G401.6 (cell line): ENCODE results near the gene C4orf51.
"Not testable (repeated sequence)": the region's sequence is repeated elsewhere in the genome, so short reads cannot be mapped to it uniquely, and the experiment has no call there.

ENCODE experiments used
- FAIRE-seq: peaks from 2 replicates; lab custom pipeline; 2012; peaks lifted over from hg19 to GRCh38; lab: Jason Lieb, UNC

C4orf51 gene

DNA sequence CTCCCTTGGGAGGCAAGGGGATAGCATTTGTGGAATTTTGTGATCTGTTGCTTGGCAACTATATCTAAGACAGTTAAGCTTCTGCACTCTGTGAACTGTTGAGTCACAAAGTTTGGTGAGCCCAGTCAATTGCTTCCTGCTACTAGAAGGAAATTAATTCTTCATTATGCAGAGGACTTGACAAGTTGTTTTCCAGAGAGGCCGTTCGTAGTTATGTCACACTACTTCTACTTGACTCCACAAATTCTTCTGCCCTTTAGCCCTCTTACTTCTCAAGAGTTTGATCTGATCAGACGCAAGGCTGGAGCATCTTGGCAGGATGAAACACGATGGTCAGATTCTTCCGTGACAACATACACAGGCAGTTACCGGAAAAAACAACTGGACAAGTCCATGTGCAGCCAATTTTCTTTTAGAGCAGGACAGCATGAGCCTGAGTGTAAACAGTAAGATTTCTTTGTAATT is at the start of gene C4orf51:
TSS of gene C4orf51 (plus strand) at position 156 of the 465 bp plus-strand sequence. CDS start at position 214, 58 bp downstream.
- FAIRE-seq = no peak

DNA sequence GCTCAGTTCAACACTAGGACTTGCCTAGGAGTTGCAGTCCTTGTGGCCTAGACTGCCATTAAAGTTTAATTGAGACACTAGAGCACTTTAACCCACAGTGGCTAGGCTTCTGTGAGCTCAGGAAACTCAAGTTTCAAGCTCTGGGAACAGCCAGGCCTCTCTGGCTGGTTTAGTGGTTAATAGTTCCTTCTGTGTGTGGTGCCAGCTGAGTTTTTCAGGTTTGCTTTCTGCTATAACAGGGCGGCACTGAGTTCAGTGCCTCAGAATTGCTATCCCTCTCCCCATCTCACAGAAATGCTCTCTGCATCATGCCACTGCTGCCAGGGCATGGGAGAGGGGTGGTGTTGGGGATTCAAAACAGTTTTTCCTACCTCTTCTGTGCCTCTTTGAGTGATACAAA is 44.8 kb upstream of the C4orf51 start:
- no peak for FAIRE-seq

DNA sequence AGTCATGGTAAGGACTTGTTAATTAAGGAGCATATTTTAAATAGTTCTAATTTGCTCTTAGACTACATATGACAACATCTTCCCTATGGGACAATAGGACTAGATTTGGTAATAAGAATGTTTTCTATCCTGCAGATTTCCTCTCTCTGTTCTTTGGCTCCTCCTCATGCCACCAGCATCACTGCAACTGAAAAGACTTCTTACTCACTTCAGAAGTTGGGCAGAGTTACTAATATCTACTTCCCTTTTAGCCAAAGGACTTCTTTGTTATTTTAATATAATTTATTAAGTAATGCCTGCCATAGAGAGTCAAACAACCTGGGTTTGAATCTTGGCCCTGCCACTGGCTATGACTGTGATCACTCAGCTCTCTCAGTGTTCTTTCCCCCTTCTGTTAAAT is 44.3 kb upstream of the C4orf51 start:
- no peak for FAIRE-seq

DNA sequence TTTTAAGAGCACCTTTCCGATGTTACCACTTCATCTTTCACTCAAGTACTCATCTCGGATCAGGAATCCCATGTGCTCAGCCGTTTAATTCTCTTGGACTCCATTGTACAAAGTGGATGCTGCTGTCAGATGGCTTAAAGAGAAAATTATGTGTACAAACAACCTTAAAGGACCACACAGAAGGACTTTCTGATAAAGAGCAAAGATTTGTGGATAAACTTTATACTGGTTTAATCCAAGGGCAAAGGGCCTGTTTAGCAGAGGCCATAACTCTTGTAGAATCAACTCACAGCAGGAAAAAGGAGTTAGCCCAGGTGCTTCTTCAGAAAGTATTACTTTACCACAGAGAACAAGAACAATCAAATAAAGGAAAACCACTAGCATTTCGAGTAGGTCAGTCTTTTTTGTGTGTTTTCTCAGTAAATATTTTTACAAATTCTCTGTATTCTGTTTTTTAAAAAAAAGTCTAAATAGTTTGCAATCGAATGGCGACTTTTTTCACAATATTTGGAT is 40.7 kb upstream of the C4orf51 start:
- no peak for FAIRE-seq

DNA sequence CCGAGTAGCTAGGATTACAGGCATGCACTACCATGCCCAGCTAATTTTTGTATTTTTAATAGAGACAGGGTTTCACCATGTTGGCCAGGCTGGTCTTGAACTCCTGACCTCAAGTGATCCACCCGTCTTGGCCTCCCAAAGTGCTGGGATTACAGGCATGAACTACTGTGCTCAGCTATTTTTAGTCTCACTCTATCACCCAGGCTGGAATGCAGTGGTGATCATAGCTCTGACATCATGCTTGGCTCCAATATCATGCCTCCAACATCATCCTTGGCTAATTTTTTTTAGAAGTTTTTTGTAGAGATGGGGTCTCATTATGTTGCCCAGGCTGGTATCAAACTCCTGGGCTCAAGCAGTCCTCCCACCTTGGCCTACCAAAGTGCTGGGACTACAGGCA is 39.7 kb upstream of the C4orf51 start:
- not testable (repeated sequence) for FAIRE-seq

DNA sequence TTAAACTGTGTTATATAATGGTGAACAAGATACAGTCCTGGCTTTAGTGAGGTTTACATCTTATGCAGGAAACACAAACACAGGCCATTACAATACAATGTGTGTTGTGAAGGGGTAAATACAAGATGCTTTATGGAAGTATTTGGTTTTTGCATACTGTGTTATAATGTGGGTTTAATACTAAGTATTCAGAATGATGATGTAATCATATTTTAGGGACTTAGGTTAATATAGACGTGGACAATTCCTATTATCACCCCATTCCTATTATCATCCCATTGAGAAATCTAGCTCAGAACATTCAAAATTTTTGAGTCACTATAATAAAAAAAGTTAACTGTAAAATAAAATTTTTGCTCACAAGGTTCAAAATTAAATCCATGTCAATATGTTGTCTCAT is 36.7 kb upstream of the C4orf51 start:
- FAIRE-seq = no peak

DNA sequence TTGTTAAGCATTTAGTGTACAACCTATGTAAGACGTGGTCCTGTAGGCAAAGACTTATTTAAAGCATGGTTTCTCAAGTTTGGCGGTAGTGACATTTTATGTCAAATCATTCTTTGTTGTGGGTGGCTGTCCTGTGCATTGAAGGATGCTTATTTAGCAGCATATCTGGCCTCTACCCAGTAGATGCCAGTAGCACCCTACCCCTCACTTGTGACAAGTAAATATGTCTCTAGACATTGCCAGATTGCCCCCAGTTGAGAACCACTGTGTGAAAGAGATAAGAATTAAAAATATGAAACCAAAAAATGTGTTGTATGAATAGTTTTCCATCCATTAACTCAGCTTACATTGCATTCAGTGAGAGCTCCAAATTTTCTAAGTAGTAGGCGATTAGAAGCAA is 35.2 kb upstream of the C4orf51 start:
- no peak for FAIRE-seq

DNA sequence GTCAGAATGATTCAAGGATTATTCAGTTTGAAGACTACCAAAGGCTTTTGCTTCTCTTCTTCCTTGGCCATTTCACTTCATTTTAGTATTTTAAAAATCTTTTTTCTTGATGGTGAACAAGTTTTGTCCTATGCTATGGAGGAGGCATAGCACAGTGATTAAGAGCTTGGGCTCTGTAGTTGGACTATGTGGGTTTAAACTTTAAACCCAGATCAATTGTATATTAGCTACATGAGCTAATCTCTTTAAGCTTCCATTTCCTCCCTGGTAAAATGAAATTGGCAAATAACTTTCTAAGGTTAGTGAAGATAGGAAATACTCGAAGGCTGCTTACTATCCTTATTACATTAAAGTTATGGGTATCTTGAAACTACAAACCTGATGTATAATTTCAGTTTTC is 23.8 kb upstream of the C4orf51 start:
- no peak for FAIRE-seq

DNA sequence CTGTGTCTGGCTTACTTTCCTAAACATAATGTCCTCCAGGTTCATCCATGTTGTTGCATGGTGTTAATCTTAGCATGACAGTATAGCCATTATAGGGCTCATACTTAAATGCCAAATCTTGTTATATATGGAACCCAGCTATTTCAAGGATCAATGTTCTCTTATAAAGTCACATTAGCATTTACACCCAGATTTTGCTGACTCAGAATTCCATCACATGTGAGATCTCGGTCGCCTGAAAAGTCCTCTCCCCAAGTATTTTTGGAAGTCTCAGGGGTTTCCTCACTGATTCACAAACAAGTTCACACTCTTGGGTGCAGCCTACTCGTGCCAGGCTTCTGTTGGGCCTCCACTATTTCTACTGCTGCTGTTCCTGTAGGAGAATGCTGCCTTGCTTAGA is 19.9 kb upstream of the C4orf51 start:
- no peak for FAIRE-seq

DNA sequence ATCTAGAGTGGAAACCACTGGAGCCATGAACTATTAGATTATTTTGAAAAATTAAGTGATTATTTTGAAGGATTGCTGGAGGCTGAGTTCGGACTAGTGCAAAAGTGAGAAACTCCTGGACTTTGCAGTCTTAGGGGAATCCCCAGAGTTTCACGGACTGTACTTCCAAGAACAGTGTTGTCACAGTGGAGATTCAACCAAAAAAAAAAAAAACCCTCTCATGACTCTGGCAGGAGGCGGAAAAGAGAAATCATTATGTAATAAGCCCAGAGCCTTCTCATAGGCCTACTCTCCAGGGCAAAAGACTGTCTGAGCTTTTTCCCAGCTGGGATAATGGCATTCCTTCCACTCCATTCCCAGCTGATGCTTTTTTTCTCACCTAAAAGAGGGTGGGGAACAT is 16.8 kb upstream of the C4orf51 start:
- no peak for FAIRE-seq

DNA sequence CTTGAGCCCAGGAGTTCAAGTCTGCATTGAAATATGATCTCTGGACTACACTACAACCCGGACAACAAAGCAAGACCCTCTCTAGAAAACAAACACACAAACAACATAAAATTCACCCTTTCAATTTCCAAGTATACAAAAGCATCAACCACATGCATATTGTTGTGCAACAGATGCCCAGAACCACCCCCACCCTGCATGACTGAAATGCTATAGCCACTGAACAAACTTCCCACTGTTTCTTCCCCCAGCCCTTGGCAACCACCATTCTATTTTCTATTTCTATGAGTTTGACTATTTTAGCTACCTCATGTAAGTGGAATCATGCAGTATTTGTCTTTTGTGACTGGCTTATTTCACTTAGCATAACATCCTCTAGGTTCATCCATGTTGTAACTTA is 14.2 kb upstream of the C4orf51 start:
- FAIRE-seq = no peak

DNA sequence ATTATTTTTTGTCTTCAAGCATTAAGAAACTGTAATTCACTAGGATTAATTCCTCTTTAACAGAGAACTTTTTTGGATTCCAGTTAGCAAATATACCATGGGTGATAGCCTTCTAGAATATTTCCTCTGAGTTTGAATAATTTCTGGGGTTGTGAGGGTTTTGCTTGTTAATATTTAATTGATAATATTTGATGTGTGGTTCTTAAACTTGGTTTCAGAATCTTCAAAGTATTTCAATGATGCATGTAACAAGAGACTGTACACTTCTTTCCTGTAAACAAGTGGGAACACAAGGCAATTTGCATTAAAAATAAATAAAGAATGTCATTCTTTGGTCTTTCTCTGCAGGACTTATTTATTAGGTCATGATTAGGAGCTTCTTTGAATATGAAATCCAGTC is 9.5 kb upstream of the C4orf51 start:
- no peak for FAIRE-seq

DNA sequence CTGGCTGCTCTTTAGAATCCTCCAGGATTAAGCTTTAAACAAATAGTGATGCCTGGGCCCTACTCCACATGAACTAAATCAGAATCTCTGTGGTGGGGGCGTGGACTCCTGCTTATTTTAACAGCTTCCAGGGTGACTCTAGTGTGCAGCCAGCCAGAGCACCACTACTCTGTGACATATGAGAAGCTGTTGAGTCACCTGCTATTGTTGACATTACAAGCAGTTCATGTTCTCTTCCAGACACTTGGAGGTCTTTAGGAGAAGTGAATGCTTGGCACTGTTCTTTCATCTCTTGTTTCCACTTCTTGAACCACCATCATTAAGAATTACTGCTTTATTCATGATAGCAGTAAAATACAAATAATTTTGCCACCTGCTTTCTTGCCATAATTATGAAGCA is 426 bp upstream of the C4orf51 start:
- no peak for FAIRE-seq

DNA sequence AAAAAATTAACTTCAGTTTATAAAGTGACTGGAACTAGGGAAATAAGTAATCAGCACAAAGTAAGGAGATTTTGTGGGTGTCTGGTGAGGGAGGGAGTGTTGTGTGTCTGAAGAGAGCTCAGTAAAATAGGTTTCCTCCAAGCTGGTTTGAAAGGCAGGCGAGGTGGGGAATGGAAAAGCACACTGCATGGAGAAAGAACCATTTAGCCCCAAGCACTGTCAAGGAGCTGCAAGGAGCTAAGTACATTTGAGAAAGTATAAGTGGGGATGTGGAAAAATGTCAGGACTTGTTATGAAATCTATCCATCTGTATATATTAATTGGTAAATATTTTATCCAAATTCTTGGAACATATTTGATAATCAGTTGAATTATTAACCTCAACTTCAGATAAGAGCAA is 956 bp downstream of the C4orf51 start:
- no peak for FAIRE-seq

DNA sequence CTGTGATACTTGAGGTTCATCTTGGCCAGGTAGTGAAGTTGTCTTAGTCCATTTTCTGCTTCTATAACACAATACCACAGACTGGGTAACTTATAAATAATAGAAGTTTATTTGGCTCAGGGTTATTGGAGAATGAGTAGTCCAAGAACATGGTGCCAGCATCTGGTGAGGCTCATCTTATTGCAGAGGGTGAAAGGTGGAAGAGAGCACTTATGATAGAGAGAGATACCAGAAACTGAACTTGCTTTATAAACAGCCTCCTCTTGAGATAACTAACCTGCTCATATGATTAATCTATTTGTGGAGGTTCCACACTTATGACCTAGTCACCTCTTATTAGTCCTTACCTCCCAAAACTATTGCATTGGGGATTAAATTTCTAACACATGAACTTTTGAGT is 1.6 kb downstream of the C4orf51 start:
- FAIRE-seq = no peak

DNA sequence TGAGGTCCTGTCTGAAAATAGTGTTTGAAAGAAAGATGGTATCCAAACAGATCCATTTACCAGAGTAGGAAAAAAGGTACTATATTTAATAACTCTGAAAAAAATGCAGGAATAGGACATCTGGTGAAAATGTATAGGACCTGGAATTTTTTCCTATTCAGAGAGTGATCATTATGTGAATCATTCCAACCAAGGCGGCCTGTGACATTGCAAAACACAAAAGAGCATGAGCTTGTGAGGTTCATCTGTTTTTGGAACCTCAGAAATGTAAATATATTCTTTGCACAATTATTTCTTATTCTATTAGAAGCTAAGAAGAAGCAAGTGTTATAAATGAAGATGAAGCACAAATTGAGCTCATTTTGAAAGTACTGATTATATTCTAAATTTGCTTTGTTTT is 2.0 kb downstream of the C4orf51 start:
- no peak for FAIRE-seq

DNA sequence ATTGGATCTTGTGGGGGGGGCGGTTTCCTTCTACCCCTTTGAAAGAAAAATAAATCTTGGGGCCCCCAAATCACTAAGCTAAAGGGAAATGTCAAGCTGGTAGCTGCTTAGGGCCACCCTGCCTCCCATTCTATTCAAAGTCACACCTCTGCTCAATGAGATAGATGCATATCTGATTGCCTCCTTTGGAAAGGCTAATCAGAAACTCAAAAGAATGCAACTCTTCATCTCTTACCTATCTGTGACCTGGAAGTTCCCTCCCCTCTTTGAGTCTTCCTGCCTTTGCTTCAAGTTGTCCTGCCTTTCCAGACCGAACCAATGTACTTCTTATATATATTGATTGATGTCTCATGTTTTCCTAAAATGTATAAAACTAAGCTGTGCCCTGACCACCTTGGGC is 7.0 kb downstream of the C4orf51 start:
- no peak for FAIRE-seq

DNA sequence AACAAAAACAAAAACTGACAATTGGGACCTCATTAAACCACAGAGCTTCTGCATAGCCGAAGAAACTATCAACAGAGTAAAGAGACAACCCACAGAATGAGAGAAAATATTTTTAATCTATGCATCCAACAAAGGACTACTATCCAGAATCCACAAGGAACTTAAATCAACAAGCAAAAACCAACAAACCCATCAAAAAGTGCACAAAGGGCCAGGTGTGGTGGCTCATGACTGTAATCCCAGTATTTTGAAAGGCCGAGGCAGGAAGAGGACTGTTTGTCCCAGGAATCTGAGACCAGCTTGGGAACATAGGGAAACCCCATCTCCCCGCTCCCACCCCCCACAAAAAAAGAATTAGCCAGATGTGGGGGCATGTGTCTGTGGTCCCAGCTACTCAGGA is 10.7 kb downstream of the C4orf51 start:
- no peak for FAIRE-seq

DNA sequence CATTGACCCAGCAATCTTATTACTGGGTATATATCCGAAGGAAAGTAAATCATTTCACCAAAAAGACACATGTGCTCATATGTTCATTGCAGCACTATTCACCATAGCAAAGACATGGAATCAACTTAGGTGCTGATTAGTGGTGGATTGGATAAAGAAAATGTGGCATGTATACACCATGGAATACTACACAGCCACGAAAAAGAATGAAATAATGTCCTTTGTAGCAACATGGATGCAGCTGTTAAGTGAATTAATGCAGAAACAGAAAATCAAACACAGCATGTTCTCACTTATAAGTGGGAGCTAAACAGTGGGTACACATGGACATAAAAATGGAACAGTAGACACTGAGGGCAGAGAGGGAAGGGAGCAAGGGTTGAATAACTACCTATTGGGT is 11.5 kb downstream of the C4orf51 start:
- FAIRE-seq = not testable (repeated sequence)

DNA sequence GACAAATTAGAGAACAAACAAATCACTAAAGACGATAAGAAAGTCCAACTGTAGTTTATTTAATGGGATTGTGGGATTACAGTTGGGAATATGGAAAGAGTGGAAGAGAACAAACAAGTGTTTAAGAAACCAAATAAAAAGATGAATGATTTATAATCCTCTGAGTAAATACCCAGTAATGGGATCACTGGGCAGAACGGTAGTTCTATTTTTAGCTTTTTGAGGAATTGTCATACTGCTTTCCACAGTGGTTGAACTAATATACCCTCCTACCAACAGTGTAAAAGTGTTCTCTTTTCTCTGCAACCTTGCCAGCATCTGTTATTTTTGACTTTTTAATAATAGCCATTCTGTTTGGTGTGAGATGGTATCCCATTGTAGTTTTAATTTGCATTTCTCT is 15.0 kb downstream of the C4orf51 start:
- no peak for FAIRE-seq

DNA sequence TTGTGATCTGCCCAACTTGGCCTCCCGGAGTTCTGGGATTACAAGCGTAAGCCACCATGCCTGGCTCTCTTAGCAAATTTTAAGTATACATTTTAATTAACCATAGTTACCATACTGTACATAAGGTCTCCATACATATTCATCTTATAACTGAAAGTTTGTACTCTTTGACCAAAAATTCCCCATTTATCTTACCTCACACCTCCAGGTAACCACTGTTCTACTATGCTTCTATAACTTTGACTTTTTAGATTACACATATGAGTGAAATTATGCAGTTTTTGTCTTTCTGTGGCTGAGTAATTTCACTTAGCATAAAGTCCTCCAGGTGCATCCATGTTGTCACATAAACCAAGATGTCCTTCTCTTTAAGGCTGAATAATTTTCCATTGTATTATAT is 17.4 kb downstream of the C4orf51 start:
- FAIRE-seq = no peak

DNA sequence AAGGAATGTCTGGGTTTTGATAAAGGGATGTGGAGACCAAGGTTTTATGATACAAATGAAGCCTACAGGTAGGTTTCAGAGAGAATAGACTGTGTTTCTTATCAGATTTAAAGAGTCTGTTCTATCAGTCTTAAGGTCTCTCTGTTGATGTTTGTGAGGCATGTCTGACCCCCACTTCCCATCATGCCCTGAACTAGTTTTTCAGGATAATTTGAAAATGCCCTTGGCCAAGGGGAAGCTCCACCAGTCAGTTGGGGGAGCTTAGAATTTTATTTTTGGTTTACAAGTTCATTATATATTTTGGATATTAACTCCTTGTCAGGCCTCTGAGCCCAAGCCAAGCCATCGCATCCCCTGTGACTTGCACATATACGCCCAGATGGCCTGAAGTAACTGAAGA is 18.6 kb downstream of the C4orf51 start:
- FAIRE-seq = no peak

DNA sequence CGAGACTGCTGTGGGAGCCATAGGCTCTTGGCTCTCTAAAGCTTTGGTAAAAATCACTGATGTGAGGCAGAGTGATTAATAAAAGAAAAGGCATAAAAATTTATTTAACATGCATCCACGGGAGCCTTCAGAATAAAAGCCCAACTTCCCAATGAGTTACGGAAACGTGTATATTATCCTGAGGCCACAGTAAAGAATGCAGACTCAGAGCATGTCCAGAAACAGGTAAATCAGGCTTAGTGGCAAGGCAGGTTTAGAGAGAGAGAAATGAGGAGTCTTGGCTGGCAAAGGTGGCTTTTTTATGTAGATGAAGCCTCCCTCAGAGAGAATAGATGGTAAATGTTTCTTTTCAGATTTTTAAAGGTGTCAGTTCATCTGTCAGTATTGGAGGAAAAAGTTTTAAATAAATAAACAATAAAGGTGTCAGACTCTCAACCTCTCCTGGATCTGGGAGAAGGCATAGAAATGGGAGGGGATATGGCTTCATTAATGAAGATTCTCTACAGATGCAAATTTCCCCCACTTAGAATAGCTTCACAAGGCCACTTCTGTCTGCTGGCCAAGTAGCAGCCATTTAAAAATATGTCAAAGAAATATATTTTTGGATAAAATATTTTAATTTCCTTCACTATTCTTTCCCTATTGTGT is 24.0 kb downstream of the C4orf51 start:
- no peak for FAIRE-seq

DNA sequence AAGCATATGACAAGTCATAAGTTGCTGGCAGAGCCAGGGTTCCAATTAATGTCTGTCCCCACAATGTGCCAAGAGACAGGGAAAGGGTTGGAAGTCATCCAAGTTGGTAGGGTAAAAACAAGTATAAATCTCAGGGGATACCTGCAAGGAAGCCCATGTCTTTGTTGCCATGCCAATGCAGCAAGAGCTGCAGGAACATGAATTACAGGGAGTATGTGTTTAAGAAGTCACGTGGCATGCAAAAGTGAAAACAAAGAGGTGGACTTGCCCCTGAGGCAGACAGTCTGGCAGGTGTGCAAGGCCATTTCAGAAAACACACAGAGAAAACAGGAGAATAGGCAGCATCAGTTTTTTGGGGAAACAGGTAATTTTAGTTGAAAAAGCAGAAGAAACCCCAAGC is 29.4 kb downstream of the C4orf51 start:
- FAIRE-seq = no peak

DNA sequence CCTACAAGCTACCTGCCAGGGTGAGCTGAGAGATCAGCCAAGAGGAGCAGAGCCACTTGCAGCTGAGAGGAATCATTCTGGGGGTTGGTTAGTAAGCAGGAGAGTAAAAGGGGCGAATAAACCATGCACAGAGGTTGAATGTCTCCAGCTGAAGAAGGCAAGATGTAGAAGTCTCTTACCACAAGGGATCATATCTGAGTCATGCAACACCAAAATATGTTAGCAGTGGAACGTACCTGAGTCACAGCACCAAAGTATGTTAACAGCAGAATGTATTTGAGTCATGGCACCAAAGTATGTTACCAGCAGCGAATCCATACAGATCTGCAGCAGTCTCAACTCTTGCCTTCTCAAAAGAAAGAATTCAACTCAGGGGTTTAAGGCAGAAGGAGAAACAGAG is 29.9 kb downstream of the C4orf51 start:
- no peak for FAIRE-seq
